Ovary (tissue), 1 donor: ENCODE results near the gene CDH23.

ENCODE experiments used
- EP300 ChIP-seq: sonication (generic); formaldehyde crosslinking; IDR thresholded peaks from one replicate; pipeline ENCODE4 v1.6.1; 2017; ENCODE audit warnings: antibody characterized with exemption
- POLR2A ChIP-seq: fragments of 450-650 bp; IDR thresholded peaks from one replicate; pipeline ENCODE4 v1.6.1; 2017; ENCODE audit warnings: antibody characterized with exemption, mild to moderate bottlenecking, moderate library complexity

DNA sequence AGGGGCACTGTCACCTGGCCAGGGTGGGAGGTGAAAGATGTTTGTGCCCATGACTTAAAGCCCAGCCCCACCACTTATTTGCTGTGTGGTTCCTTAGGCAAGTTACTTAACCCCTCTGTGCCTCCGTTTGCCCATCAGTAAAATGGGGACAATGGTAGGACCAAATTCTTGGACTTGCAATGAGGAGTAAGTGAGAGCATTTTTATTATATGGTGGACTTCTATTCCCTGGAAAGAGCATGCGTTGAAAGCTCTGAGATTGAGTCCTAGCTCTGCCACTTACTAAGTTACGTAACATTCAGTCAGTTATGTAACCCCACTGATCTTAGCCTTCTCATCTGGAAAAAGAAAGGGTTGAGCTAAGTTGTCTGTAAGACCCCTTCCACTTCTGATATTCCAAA lies 357.8 kb downstream of the CDH23 start:
- no peak for TF ChIP-seq POLR2A
- TF ChIP-seq EP300 = no peak
